Activated CD8-positive, alpha-beta memory T cell treated with anti-CD3 and anti-CD28 coated beads, Interleukin-2, amount 50 U/mL, for 48 hours (primary cell): Measurements from ENCODE around the gene HES5.

ENCODE experiments used
- DNase-seq: peaks from one replicate; pipeline ENCODE4 v3.0.0-alpha.2; 2020

The HES5 gene

DNA sequence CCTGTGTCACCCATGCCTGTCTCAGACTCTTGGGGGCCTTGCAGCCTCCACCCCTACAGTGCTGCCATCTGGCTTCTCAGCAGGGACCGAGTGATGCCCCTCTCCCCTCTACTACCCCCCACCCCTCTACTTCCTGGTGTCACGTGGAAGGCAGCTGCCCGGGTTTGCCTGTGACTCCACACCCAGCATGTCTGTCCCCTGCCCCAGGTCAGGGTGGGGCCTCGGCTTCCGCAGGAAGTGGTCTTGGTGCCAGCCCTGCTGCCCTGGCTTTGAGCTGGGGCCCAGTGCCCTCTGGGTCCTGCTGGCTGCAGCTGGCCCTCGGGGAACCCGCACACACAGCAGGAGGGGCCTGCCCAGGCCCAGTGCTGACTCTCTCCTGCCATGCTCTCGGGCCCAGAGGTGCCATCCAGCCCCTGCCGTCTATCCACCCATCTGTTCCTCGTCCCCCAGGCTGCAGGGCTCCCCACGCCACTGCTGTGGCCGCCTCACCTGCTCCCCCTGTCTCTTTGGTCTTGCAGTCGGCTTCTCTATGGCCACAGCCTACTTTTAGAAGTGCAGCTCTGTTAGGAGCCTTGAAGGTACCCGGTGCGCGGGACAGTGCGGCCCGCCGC is 30.0 kb downstream of the HES5 start:
- no peak for DNase-seq

- no peak for DNase-seq
Measured at GRCh38 chr1:2499260-2499659, 30.8 kb downstream of the HES5 start.

DNA sequence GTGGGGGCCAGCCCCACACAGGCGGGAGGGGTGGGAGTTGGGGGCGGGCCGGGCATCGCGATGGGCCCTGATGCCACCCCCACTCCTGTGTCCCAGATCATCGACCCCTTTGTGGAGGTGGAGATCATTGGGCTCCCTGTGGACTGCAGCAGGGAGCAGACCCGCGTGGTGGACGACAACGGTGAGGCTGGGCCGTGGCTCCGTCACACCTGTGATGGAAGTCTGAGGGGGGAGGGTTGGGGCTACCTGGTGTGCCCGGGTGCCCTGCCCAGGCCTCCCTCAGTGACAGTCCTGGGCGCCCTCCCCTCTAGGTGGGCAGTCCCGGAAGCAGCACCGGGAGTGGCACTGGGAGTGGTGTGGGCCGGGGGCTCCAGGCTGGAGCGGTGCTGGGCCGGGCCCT is 31.4 kb downstream of the HES5 start:
- no peak for DNase-seq

DNA sequence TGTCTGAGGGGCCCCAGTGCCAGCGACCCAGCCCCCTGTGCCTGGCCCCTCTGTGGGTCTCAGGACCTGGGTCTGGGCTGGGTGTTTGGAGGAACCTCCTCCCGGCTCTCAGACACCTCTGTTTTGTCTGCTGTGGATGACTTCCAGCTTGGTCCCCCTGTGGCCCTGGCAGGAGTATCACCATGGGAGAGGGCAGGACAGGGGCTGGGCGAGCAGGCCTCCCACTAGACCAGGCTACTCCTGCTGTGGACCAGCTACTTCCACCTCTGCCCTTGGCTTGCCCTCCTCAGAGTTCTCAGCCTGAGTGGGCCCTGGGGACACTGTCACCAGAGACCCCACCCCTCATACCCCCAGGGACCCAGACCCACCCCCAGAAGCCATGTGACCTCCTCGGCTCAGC is 32.2 kb downstream of the HES5 start:
- no peak for DNase-seq

GRCh38 chr1:2496746-2497145 is 33.3 kb downstream of the HES5 start:
- DNase-seq, result no peak

GRCh38 chr1:2496087-2496622 is 33.9 kb downstream of the HES5 start:
- DNase-seq, result no peak

DNA sequence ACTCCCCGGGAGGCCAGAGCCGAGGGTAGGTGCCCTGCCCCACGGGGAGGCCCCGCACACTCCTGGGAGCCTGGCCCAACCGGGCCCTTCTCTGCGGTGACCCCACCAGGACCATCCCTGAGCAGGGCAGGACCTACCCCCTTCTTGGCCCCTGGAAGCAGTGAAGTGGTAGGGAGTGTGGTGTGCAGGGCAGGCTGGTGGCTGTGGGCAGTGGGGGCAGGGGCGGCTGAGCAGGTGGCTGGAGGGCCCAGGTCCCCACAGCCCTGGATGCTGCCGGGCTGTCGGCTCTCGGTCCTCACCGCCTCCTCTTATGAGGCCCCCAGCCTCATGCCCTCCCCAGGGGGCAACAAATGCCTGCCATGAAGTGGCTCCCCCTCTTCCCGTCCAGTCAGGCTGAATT is 34.5 kb downstream of the HES5 start:
- DNase-seq, result no peak

- no peak for DNase-seq
Measured at GRCh38 chr1:2495026-2495425, 35.0 kb downstream of the HES5 start.

DNA sequence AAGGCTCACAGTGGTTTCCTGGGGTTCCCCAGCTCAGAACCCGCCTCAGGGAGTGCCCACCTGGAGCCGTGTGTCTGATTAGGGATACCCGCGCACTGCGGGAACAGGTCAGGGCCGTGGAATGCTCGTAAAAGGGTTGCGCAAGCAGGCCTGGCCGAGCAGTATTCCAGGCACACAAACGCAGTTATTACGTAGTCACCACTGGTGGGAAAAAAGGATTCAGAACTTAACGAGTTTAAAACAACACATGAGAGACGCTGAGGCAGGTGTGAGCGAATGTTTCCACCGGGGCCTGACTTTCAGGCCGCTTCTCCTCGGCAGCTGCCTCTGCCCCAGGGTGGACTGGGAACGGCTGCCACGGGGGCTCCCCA is 35.8 kb downstream of the HES5 start:
- DNase-seq, result no peak

DNA sequence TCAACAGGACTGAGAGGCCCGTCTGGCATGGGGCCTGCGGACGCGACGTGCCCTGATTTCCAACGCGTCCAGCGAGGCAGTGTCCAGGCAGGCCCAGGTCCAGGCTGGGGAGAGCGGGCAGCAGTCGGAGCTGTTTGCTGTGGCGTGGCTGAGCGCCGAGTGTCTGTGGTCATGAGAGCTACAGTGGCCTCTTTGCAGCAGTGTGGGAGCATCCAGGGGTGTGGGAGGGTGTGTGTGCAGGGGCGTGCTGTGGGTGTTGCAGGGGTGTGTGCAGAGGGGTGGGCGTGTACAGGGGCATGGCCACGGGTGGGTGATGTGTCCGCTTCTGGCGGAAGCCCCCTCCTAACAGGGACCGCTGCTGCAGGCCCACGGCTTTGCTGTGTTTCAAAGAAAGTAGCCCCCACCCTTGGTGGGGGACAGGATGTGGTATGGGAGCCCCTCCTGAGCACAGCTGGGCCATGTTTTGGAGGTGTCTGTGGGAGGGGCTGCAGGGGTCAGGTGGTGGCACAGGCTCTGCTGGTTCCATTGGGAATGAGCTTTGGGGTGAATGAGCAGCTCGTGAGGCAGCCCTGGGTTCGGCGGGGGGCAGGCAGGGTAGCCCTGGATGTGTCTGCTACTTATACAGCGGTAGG is 36.3 kb downstream of the HES5 start:
- no peak for DNase-seq

DNA sequence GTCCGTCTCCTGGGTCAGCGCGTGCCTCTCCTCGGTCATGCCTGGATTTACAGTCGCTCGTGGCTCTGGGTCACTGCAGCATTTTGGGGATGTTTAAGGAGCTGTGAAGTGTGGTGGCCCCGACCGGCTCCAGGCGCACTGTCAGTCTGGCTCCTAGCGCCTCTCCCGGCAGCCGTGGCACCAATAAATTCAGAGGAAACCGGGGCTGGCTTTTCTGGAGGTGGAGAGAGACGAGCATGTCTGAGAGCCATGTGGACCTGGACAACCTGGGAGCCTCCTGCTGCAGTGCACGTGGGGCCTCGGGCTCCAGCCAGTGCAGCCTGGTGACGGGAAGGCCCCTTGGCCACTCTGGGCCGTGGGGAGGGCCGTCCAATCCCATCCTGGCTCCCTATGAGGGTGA is 36.8 kb downstream of the HES5 start:
- no peak for DNase-seq

DNA sequence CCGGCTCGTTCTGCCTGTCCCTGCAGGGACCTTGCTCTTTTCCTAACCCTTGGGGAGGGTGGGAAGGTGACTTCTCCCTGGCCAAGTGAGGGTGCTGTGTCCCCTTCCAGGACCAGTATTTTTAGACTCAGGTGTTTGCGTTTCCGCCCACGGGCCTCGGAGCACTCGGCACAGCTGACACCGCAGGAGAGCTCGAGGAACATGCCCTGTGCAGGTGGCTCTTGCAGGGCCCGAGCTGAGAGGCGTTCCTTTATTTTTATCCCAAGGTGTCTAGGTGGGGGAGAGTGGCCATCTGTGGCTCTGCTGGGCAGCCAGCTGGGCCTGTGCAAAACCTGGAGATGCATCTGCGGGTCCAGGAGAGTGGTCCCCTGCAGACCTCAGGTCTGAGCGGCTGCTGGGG is 38.0 kb downstream of the HES5 start:
- DNase-seq, result no peak

DNA sequence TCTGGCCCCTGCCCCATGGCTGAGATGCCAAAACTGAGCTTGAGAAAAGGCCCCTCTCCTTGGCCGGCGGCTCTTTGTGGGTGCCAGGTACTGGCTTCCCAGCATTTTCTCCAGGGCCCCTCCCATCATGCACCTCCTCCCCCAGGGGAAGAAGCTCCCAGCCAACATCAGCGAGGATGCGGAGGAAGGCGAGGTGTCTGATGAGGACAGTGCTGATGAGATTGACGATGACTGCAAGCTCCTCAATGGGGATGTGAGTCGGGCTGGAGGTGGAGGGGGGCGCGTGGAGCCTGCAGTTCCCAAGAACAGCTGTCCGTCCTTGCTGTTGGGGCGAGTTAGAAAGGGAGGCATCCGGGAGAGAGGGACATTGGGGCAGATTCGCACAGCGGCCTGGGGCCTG is 40.4 kb downstream of the HES5 start:
- no peak for DNase-seq

DNA sequence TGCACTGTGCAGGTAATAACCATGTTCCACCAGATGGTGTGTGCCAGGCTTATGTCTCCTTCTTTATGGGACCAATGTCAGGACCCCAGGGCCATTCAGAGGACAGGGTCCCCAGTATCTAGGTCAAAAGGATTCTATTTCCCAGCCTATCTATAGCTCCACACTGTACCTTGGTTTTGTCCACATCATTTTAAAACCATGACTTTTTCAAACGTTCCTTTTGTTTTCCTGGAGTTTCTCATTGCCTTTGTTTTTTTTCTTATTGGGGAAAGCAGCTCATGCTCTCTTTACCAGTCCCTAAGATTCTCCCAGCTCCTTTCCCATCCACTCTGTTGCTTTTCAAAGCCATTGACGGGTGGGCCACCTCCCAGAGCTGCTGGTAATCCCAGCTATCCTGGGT is 41.4 kb downstream of the HES5 start:
- no peak for DNase-seq

GRCh38 chr1:2486558-2486957 is 43.5 kb downstream of the HES5 start:
- no peak for DNase-seq

DNA sequence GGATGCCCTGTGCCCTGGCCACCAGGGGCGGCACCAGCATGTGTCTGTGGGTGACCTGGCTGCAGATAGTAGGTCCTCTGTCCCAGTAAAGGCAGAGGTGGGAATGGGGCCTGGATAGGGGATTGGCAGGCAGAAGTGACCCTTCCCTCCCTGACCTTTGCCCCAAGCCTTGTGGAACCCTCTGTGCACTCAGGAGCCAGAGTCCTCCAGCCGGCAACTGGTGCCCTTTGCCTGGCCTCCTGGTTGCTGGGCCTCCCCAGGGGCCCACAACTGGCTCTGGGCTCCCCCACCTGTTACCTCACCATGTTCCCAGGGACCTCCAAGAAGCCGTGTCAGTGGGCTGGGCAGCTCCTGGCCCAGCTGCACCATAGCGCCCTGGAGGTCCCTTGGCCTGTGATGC is 44.0 kb downstream of the HES5 start:
- no peak for DNase-seq

DNA sequence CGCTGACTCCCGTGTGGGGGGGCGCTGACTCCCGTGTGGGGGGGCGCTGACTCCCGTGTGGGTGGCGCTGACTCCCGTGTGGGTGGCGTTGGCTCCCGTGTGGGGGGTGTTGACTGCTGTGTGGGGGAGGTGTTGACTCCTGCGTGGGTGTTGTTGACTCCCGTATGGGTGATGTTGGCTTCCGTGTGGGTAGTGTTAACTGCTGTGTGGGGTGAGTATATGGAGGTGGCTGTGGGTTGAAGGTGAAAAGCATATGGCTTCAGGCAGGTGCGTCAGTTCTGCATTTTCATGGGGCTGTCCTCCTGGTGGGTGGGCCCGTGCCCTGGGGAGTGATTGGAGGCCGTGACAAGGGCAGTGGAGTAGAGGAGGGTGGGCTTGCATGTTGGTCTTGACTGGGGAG is 46.1 kb downstream of the HES5 start:
- no peak for DNase-seq

DNA sequence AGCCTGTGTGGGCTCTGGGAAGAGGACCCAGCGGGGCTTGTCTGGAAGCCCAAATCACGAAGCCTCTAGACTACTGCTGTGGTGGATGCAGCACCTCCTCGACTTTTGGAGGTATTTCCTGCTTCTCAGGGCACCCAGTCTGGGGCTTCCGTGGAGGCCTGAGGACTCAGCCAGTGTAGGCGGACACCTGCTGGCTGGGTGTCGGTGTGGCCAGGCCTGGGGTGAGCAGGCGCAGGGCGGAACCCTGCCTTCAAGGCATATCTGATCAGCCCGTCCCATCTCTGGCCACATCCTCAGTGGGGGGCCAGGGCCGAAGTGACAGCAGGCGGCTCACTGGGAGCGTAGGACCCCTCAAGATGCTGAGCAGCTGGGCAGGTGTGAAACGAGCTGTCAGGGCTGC is 47.0 kb downstream of the HES5 start:
- no peak for DNase-seq

DNA sequence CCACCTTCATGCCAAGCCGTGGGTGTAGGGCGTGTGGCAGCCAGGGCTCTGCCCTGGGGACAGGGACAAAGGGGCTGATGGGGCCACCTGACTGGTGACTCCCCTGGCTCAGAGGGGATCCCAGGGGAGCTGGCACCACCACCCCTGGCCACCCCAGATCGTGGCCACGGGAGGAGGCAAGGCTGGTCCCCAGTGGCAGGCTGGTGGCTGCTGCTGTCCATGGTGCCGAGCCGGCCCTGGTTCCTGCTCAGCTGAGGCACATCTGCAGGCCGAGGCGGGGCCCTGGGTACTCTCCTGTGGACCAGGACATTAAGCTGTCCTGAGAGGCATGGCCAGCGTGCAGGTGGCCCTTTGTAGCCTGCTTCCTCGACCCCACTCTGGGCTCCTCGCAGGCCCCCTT is 47.5 kb downstream of the HES5 start:
- DNase-seq, result no peak

GRCh38 chr1:2481885-2482284 is 48.2 kb downstream of the HES5 start:
- DNase-seq, result no peak

GRCh38 chr1:2480986-2481364 is 49.1 kb downstream of the HES5 start:
- no peak for DNase-seq

GRCh38 chr1:2480236-2480985 is 49.7 kb downstream of the HES5 start:
- no peak for DNase-seq

GRCh38 chr1:2479618-2480017 is 50.4 kb downstream of the HES5 start:
- DNase-seq, result no peak

DNA sequence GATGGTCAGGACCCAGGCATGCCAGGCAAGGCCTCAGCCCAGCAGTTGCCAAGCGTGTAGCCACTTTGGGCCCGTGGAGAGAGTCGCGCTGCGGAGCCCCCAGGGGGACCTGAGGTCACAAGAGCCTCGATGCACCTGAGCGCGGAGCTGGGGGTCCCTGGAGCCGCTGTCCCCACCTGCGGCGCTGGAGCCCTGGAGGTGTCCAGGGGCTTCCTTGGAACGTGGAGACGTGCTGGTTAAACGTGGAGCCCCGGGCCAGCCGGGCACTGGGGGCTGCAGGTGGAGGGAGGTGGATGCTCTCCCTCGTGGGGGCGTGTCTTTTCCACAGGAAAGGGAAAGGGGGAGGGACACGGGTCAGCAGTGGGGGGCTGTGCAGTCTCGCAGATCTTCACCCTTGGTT is 50.9 kb downstream of the HES5 start:
- no peak for DNase-seq
